Mammary epithelial cell (primary cell): ENCODE data around the gene LY6G5C.

Experiments used
- CTCF ChIP-seq, 2 donors: IDR thresholded peaks in 1 of 2; conservative IDR thresholded peaks in 1 of 2; 2 replicates each; pipeline ENCODE4 v1.5.1; 2011 to 2012; ENCODE audit warnings: inconsistent platforms in 2 of 2, low read length in 2 of 2, mild to moderate bottlenecking in 2 of 2, control low read depth in 1 of 2, low read depth in 1 of 2; ENCODE audit not compliant: insufficient read depth in 1 of 2; ENCODE audit errors: extremely low read depth in 1 of 2
- EZH2 ChIP-seq: IDR thresholded peaks from 2 replicates; pipeline ENCODE4 v1.6.1; 2012; ENCODE audit warnings: low read length, inconsistent platforms, borderline replicate concordance

- TF ChIP-seq CTCF (conservative IDR thresholded peaks at IDR 0.05 in 1 of 2, IDR thresholded peaks at IDR 0.05 in 1 of 2; ENCODE audit: extremely low read depth in 1 of 2, insufficient read depth in 1 of 2, low read depth in 1 of 2, low read length in 2 of 2) (no peak), EZH2 (no peak)
These were observed 39.5 kb downstream of the LY6G5C start for GRCh38 chr6:31641370-31641769.
